Liver (tissue), 3 donors: ENCODE data around the gene BAIAP3.

ENCODE experiments used
- ATF3 ChIP-seq: IDR thresholded peaks from 2 replicates; pipeline ENCODE4 v1.6.1; 2016; ENCODE audit warnings: antibody characterized with exemption
- CTCF ChIP-seq: fragments of 150-350 bp; IDR thresholded peaks from 2 replicates; pipeline ENCODE4 v1.5.1; 2017; ENCODE audit warnings: improper control_type of control experiment, low read depth, low read length; ENCODE audit not compliant: missing input control
- FOXA1 ChIP-seq: IDR thresholded peaks from 2 replicates; pipeline ENCODE4 v1.6.1; 2016; ENCODE audit warnings: antibody characterized with exemption
- TAF1 ChIP-seq: conservative IDR thresholded peaks from 2 replicates; pipeline ENCODE4 v1.6.1; 2016; ENCODE audit warnings: antibody characterized with exemption, mild to moderate bottlenecking
- donor health status: healthy.
- donor health status: healthy.

GRCh38 chr16:1337486-1337885 lies 4.0 kb downstream of the BAIAP3 start:
- no peak for TF ChIP-seq CTCF
- TF ChIP-seq TAF1: no peak
- TF ChIP-seq FOXA1: no peak
- TF ChIP-seq ATF3: no peak
